Right hindlimb (tissue), 1 donor: ENCODE measurements around the gene DLX3.
"Not testable (repeated sequence)": the region's sequence is repeated elsewhere in the genome, so short reads cannot be mapped to it uniquely, and the experiment has no call there.

ENCODE experiments used
- DNase-seq: peaks from one replicate; pipeline ENCODE4 v3.0.0-alpha.2; 2018

The DLX3 gene

GRCh38 chr17:49995055-49995738 lies at the start of gene DLX3:
Gene DLX3 (minus strand): TSS chr17:49995224. CDS start chr17:49994998, 226 bp downstream.
- peak; percentile 85 for DNase-seq

- no peak for DNase-seq
These were observed 49.5 kb upstream of the DLX3 start for GRCh38 chr17:50044483-50044882.

GRCh38 chr17:50043290-50044148 lies 48.5 kb upstream of the DLX3 start:
- DNase-seq, result no peak

GRCh38 chr17:50042211-50042610 lies 47.2 kb upstream of the DLX3 start:
- no peak for DNase-seq

GRCh38 chr17:50040496-50040895 lies 45.5 kb upstream of the DLX3 start:
- DNase-seq, result not testable (repeated sequence)

- no peak for DNase-seq
These were observed 44.0 kb upstream of the DLX3 start for GRCh38 chr17:50039058-50039457.

- DNase-seq, result no peak
These were observed 42.5 kb upstream of the DLX3 start for GRCh38 chr17:50037321-50038107.

- DNase-seq, result no peak
These were observed 41.6 kb upstream of the DLX3 start for GRCh38 chr17:50036455-50037261.

- no peak for DNase-seq
These were observed 40.9 kb upstream of the DLX3 start for GRCh38 chr17:50035945-50036344.

- DNase-seq, result no peak
These were observed 40.4 kb upstream of the DLX3 start for GRCh38 chr17:50035421-50035879.

GRCh38 chr17:50034498-50035364 lies 39.7 kb upstream of the DLX3 start:
- no peak for DNase-seq

GRCh38 chr17:50033316-50033715 lies 38.3 kb upstream of the DLX3 start:
- no peak for DNase-seq

GRCh38 chr17:50029185-50029584 lies 34.2 kb upstream of the DLX3 start:
- no peak for DNase-seq

- DNase-seq, result no peak
These were observed 33.7 kb upstream of the DLX3 start for GRCh38 chr17:50028736-50029120.

GRCh38 chr17:50027881-50028735 lies 33.1 kb upstream of the DLX3 start:
- DNase-seq, result peak; percentile 38

GRCh38 chr17:50027172-50027880 lies 32.3 kb upstream of the DLX3 start:
- peak; percentile 64 for DNase-seq

GRCh38 chr17:50026837-50027171 lies 31.8 kb upstream of the DLX3 start:
- DNase-seq, result peak; percentile 87

- DNase-seq, result no peak
These were observed 31.1 kb upstream of the DLX3 start for GRCh38 chr17:50026046-50026675.

GRCh38 chr17:50024808-50025207 lies 29.8 kb upstream of the DLX3 start:
- no peak for DNase-seq
